Stimulated activated effector memory CD8-positive, alpha-beta T cell treated with anti-CD3 and anti-CD28 coated beads, Interleukin-12 subunit alpha, Interleukin-12 subunit beta, amount 100 ng/mL, for 72 hours (primary cell): ENCODE results near the gene B3GALT6.

Source experiments
- ATAC-seq: fragments of 150-1000 bp; cut with Tn5 transposase; 2 replicates; pipeline ENCODE4 v1.10.0; 2021
- DNase-seq, 2 donors: peaks; one replicate each; pipeline ENCODE4 v3.0.0; 2021 to 2022; ENCODE audit warnings: low spot score in 2 of 2
- H3K27ac Mint-ChIP-seq: one replicate; pipeline ENCODE4 v1.8.0; 2022; ENCODE audit warnings: mild to moderate bottlenecking, mixed read lengths
- H3K36me3 Mint-ChIP-seq: one replicate; pipeline ENCODE4 v1.8.0; 2022; ENCODE audit warnings: mild to moderate bottlenecking, mixed read lengths
- H3K4me1 Mint-ChIP-seq: one replicate; pipeline ENCODE4 v1.8.0; 2022; ENCODE audit warnings: mixed read lengths
- H3K4me3 Mint-ChIP-seq: one replicate; pipeline ENCODE4 v1.8.0; 2022; ENCODE audit warnings: mild to moderate bottlenecking, mixed read lengths
- H3K9me3 Mint-ChIP-seq: one replicate; pipeline ENCODE4 v1.8.0; 2022; ENCODE audit warnings: mixed read lengths

Gene B3GALT6

DNA sequence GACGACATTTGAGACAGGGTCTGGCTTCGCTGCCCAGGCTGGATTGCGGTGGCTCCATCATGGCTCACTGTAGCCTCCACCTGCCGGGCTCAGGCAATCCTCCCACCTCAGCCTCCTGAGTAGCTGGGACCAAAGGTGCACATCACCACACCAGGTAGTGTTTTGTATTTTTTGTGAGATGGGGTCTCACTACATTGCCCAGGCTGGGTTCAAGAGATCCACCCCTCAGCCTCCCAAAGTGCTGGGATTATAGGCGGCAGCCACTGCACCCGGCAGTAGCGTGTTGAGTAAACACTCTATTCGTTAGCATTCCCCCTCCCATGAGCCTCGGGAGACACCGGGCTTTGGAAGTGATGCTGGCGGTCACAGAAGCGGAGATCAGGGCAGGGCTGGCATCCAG, 21.3 kb downstream of the B3GALT6 start:
- Mint-ChIP-seq H3K4me3 (no peak overlapping the region), H3K9me3 (no peaks in the 10 kb centered on the region), H3K27ac (peak overlapping the region; percentile 70), H3K36me3 (peaks cover 67% of the 10 kb centered on the region), H3K4me1 (peaks cover 28% of the 10 kb centered on the region)
- DNase-seq = no peak
- no peak for ATAC-seq

DNA sequence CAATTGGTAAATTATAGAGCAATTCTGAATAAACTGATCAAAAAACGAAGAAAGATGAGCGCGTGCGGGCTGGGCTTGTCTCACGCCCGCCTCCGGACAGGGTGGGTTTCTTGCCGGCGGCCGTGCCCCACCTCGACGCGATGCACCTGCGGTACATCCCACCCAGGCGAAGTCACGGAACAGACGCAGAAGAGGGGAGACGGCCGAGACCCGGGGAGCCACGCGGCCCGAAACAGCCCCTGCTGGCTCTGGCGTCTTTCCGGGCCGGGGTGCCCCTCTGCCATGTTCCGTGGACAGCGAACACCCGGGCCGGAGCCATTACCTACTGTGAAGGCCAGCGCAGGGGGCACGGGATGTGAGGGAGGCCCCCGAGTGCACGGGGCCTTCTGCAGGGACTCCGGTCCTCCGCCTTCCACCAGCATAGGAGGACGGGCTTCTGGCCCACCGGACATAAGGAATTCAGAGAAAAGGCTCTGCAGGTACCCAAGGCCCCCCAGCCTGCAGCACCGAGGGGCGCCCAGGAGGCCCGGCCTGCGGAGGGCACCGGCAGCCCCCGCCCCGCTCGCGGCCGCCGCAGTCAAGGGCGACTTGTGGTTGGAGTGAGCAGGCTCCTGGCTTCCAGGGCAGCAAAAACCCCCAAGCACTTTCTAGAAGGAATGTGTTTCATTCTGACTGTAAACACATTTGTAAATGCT, 22.1 kb downstream of the B3GALT6 start:
- Mint-ChIP-seq H3K4me1 (peaks cover 32% of the 10 kb centered on the region), H3K9me3 (no peaks in the 10 kb centered on the region), H3K4me3 (no peak overlapping the region), H3K27ac (no peak overlapping the region), H3K36me3 (peaks cover 71% of the 10 kb centered on the region)
- no peak for ATAC-seq
- no peak for DNase-seq

DNA sequence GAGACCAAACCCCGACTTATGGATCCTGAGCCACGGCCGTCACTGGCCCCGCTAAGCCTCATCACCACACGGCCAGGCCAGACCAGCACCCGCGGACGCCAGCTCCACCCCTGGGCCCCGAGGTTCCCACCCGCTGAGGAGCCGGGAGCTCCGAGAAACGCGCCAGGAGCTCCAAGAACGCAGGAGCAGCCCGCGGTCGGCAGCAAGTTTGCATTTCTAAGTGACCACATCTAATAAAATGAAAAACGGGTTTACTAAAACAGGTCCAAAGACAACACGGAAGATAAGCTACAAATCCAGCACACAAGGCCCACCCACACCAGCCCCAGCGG, 22.6 kb downstream of the B3GALT6 start:
- ATAC-seq (no peak), DNase-seq (no peak)
- Mint-ChIP-seq H3K4me1 (peaks cover 32% of the 10 kb centered on the region), H3K4me3 (no peak overlapping the region), H3K27ac (no peak overlapping the region), H3K9me3 (no peaks in the 10 kb centered on the region), H3K36me3 (peaks cover 72% of the 10 kb centered on the region)

DNA sequence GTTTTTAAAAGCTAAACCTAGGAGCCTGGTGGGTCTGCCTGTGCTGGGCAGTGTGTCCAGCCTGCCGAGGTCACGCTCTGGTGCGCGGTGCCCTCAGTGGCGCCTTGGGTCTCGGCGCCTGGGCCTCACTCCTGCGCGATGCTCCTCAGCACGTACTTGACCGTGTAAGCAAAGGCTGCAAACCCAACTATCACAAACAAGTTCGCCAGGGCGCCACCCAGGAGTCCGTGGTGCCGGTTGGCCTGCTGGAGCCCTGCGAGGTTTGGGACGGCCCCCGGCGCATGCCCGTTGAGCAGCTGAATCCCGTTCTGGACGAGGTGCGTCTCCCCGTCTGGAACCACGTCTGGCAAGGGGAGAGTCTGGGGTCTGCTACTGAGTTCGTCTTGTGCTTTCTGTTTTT, 23.0 kb downstream of the B3GALT6 start:
- H3K36me3 Mint-ChIP-seq = peaks cover 77% of the 10 kb centered on the region
- H3K9me3 Mint-ChIP-seq = no peaks in the 10 kb centered on the region
- no peak overlapping the region for H3K27ac Mint-ChIP-seq
- peaks cover 34% of the 10 kb centered on the region for H3K4me1 Mint-ChIP-seq
- ATAC-seq = no peak
- no peak for DNase-seq
- H3K4me3 Mint-ChIP-seq = no peak overlapping the region

DNA sequence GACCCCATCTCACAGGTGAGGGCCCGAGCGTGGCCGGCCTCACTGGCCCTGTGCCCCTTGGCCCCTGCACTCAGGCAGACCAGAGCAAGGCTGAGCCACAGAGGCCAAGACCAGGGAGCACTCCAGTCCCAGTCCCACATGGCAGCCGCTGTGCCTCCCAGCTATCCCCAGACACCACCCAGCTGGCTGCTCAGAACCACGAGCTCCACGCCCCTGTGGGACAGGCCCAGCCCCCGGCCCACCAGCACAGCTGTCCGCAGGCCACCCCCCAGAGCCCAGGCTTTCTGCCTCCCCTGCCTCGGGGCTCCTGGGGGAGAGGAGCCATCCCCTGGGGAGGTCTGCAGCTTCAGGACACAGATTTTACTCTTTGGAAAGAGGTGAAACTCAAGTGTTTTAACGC, 23.6 kb downstream of the B3GALT6 start:
- Mint-ChIP-seq H3K27ac (no peak overlapping the region), H3K4me1 (peaks cover 34% of the 10 kb centered on the region), H3K4me3 (no peak overlapping the region), H3K9me3 (no peaks in the 10 kb centered on the region), H3K36me3 (peaks cover 82% of the 10 kb centered on the region)
- DNase-seq (no peak), ATAC-seq (no peak)

DNA sequence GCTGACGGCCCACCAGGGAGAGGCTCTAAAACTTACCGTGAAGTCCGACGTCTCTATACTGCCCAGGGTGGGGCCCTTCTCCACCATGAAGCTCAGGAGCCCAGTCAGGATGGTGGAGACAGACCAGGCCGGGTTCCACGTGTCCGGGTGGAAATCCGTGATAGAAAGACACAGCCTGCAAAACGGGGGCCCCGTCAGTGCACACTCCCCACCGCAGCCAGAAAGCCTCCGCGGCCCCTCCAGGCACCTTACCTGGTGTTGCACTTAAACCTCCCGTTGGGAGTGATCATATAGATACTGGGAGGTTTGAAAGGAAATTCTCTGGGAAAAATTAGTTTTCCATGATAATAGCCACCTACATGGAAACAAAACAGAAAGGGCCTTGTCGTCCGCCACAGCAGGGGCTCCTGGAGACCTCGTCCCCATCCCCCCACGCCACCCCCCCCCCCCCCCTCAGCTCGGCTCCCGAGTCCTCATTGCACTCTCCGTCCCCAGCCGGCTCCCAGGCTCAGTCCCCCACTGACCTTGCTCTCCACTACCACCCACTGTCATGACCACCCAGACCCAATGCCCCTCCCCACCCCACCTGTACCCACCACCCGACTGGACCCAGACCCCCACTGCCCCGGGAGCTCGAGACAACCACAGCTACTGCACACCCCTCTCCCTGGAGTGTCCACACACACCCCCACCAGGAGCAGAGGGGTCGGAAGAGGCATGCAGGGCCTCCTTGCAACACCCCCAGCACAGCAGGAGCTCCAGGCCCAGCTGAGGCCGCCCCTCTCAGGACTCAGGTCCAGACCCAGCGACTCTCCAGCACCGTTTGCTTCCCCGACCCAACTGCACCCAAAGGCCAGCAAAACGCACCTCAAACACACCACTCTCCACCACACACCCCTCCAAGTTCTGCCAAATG, 25.2 kb downstream of the B3GALT6 start:
- H3K36me3 Mint-ChIP-seq = peaks cover 87% of the 10 kb centered on the region
- ATAC-seq (no peak), DNase-seq (no peak)
- H3K27ac Mint-ChIP-seq = no peak overlapping the region
- no peak overlapping the region for H3K4me3 Mint-ChIP-seq
- H3K4me1 Mint-ChIP-seq = peaks cover 35% of the 10 kb centered on the region
- no peaks in the 10 kb centered on the region for H3K9me3 Mint-ChIP-seq

DNA sequence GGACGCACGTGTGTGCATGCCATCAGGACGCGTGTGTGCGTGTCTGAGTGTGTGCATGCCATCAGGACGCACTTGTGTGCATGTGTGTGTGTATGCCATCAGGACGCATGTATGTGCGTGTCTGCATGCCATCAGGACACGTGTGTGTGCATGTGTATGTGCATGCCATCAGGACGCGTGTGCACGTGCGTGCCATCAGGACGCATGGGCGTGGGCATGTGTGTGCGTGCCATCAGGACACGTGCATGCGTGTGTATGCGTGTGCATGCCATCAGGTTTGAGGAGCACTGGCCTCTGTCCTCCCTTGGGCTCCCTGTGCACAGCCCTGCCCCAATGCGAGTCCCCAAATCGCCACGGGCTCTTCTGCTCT, 27.1 kb downstream of the B3GALT6 start:
- DNase-seq = no peak
- Mint-ChIP-seq H3K36me3 (peaks cover 89% of the 10 kb centered on the region), H3K4me3 (no peak overlapping the region), H3K4me1 (peaks cover 27% of the 10 kb centered on the region), H3K27ac (peak overlapping the region; percentile 74), H3K9me3 (no peaks in the 10 kb centered on the region)
- ATAC-seq = no peak

DNA sequence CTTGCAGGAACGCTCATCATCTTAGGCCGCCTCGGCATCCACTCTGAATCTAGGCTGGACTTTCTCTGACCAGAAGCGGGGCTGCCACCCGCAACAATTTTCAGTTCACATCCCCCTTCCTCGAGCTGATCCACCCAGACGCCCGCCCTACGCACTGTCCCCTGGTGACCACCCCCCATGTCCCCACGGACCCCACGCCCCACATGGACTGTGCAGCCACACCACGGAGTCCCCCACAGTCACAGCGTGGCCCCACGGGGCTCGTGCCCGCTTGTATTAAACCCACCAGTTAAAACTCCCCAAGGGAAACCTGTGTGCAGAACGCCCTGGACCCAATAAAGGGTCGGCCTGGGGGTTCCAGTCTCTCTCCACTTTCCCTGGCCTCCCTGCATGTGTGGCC, 27.5 kb downstream of the B3GALT6 start:
- Mint-ChIP-seq H3K4me1 (peaks cover 27% of the 10 kb centered on the region), H3K9me3 (no peaks in the 10 kb centered on the region), H3K27ac (peak overlapping the region; percentile 74), H3K4me3 (no peak overlapping the region), H3K36me3 (peaks cover 92% of the 10 kb centered on the region)
- no peak for ATAC-seq
- no peak for DNase-seq

DNA sequence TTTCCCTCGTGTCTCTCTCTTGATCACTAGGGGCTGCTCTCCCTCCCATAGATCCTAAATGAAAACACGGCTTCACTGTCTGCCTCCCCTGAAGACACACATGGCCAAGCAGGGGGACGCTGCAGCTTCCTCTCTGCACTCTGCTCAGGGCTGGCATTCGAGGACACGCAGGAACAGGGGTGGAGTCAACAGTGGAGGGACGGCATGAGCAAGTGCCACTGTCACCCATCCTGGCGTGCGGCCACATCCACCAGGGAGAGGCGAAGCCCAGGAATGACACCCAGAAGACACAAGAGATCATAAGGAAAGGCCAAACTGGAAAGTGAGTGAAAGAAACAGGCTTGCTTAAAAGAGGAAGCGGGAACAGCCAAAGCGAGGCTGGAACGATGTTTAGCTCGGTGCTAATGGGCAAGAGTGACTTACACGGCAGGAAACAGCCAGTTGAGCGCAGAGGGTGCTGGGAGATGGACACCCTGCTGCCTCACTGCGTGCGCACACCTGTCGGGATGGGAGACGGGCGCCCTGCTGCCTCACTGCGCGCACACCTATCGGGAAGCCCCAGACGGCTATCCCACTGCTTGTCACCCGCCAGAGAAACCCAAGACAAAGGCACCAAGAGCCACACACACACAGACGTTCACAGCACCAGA, 28.0 kb downstream of the B3GALT6 start:
- Mint-ChIP-seq H3K9me3 (no peaks in the 10 kb centered on the region), H3K36me3 (peaks cover 92% of the 10 kb centered on the region)

DNA sequence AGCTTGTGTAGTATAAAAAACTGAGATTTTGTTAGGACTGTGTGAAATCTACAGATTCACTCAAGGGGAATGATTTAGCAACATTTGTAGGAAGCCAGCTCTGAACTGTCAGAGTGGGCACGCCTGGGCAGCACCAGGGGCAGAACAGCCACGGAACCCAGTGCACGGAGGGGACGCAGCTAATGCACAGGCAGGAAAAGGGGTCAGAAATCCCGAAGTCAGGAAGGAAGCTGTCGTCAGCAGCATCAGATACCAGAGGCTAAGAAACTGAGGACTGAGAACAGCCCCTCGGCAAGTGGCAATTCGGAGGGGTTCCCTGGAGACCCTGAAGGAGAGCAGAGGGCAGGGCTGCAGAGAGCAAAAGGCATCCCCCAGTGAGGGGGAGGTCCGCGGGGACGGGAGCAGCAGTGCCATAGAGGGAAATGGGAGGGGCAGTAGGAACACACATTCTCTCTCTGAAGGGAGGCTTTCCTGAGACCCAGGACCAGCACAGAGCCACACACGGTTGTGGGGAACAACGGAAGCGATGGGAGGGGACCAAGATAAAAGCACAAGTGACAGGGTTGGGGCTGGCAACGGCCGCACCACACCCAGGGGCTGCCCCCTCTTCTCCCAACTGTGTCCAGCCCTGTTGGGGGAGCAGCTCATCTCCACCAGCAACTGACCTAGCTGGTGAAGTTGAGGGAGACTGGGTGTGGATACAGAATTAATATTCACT, 29.0 kb downstream of the B3GALT6 start:
- H3K4me1 Mint-ChIP-seq = peaks cover 36% of the 10 kb centered on the region
- H3K36me3 Mint-ChIP-seq = peaks cover 92% of the 10 kb centered on the region
- no peaks in the 10 kb centered on the region for H3K9me3 Mint-ChIP-seq
- no peak overlapping the region for H3K4me3 Mint-ChIP-seq
- no peak for DNase-seq
- ATAC-seq = no peak
- peak overlapping the region; percentile 74 for H3K27ac Mint-ChIP-seq

More for the DNA sequence above, 28.0 kb downstream of the B3GALT6 start:
- DNase-seq (no peak), ATAC-seq (no peak)
- H3K4me1 Mint-ChIP-seq = peaks cover 32% of the 10 kb centered on the region
- H3K27ac Mint-ChIP-seq = peak overlapping the region; percentile 74
- H3K4me3 Mint-ChIP-seq = no peak overlapping the region

DNA sequence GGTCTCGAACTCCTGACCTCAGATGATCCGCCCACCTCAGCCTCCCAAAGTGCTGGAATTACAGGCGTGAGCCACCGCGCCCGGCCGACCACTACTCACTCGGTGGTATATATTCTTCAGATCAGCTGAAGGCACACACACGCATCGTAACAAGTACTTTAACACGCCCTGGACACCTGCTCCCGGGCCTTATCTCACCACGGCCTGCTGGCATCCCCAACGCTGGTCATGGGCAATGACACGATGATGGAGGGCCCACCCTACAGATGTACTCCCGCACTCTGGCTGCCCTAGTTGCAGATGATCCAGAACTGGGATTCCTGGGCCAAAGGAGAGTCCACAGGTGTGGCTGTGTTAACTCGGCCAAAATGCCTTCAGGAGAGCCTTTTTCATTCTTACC, 30.0 kb downstream of the B3GALT6 start:
- ATAC-seq = no peak
- Mint-ChIP-seq H3K27ac (no peak overlapping the region), H3K4me3 (no peak overlapping the region), H3K4me1 (peaks cover 38% of the 10 kb centered on the region), H3K36me3 (peaks cover 92% of the 10 kb centered on the region), H3K9me3 (no peaks in the 10 kb centered on the region)
- no peak for DNase-seq

DNA sequence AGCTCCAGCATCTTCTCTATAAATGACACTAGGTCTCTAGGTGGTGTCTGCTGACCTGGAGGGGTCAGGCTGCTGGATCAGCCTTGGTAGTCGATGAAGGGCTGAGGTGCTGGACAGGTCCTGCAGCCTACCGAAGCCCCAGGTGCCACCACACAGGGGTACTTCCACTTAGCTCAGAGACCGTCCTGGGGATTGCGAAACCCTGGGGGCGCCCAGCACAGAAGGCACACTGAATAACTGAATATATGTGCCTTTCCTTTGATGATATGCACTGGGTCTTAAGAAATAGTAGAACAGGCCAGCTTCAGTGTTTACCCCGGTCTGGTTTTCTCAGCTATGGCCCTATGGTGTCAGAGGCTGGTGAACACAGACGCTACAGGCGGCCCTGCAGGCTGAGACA, 30.7 kb downstream of the B3GALT6 start:
- H3K4me3 Mint-ChIP-seq = no peak overlapping the region
- H3K36me3 Mint-ChIP-seq = peaks cover 91% of the 10 kb centered on the region
- H3K4me1 Mint-ChIP-seq = peaks cover 38% of the 10 kb centered on the region
- no peak for DNase-seq
- no peak for ATAC-seq
- H3K9me3 Mint-ChIP-seq = no peaks in the 10 kb centered on the region
- H3K27ac Mint-ChIP-seq = no peak overlapping the region

DNA sequence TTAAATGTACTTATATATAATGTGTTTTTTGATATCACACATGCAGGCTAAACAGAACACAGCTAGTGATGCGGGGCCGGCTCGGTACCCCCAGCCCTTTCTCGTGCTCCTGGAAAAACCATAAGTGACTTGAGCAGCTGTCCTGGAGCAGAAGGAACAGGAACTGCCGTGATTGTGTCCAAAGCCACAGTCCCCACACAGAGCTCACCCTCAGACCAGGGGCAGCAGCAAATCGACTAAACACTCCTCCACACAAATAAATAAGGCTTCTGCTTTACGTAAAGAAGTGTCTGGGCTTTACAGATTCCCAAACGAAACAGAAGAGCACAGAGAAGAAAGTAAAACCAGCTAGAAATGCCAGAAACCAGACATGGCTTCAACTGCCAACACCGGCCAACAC, 32.0 kb downstream of the B3GALT6 start:
- peaks cover 30% of the 10 kb centered on the region for H3K4me1 Mint-ChIP-seq
- H3K9me3 Mint-ChIP-seq = no peaks in the 10 kb centered on the region
- H3K36me3 Mint-ChIP-seq = peaks cover 92% of the 10 kb centered on the region
- H3K27ac Mint-ChIP-seq = no peak overlapping the region
- DNase-seq (no peak), ATAC-seq (no peak)
- no peak overlapping the region for H3K4me3 Mint-ChIP-seq

DNA sequence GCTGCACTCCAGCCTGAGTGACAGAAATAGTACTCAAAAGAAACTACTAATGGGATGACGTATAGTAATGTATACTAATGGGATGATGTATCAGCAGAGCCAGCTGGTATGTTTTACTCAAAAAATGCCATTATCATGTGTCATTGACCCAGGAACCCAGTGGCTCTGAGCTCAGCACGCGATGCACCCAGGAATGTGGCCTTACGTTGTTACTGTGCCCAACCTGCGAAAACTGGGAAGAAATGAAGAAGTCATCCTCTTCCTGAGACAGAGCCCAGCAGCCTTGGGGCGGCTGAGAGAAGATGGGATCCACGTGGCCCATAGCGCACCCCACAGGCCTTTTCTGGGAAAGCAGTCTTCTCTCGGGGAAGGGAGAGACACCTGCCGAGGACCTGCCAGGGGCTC, 32.8 kb downstream of the B3GALT6 start:
- peaks cover 29% of the 10 kb centered on the region for H3K4me1 Mint-ChIP-seq
- H3K4me3 Mint-ChIP-seq = no peak overlapping the region
- peaks cover 92% of the 10 kb centered on the region for H3K36me3 Mint-ChIP-seq
- DNase-seq = no peak
- no peak overlapping the region for H3K27ac Mint-ChIP-seq
- peak; percentile 28 for ATAC-seq
- no peaks in the 10 kb centered on the region for H3K9me3 Mint-ChIP-seq
